ENCODE data around the gene RBMS1.

The RBMS1 gene

DNA sequence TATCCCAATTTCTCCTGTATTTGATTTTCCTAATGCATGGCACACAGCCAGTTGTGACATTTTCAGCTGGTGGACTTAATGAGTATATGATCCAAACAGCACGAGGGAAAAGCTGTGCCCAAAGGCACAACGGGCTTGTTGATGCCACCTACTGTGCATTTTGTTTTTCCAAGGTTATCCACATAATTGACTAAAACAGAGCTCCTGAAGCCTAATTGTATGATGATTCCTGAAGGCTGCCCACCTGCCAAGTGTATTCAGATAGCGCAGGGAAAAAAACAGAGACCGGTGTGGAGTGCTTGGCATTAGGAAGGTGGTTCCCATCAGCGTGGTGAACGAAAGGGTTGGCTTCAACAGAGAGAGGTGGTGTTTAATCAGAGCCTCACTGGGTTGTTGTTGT lies 14.9 kb downstream of the RBMS1 start:
- DNase-seq (ENCODE audit: low spot score), result no peak
- no peak for TF ChIP-seq CTCF (IDR thresholded peaks at IDR 0.05; ENCODE audit: extremely low read depth, missing control alignments)

DNA sequence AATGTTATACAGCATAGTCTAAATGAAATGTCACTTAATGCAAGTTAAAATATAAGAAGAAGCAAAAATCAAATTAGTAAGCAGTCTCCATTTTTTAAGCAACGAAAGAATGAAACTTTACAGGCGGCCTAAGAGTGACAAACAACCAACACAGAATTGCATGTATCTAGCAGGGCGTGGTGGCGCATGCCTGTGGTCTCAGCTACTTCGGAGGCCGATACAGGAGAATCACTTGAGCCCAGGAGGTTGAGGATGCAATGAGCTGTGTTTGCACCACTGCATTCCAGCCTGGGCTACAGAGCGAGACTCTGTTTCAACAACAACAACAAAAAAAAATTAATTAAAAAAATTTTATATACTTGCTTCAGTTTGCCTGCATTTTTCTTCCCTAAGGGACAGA lies 16.6 kb downstream of the RBMS1 start:
- DNase-seq (ENCODE audit: low spot score), result no peak
- no peak for TF ChIP-seq CTCF (IDR thresholded peaks at IDR 0.05; ENCODE audit: extremely low read depth, missing control alignments)

DNA sequence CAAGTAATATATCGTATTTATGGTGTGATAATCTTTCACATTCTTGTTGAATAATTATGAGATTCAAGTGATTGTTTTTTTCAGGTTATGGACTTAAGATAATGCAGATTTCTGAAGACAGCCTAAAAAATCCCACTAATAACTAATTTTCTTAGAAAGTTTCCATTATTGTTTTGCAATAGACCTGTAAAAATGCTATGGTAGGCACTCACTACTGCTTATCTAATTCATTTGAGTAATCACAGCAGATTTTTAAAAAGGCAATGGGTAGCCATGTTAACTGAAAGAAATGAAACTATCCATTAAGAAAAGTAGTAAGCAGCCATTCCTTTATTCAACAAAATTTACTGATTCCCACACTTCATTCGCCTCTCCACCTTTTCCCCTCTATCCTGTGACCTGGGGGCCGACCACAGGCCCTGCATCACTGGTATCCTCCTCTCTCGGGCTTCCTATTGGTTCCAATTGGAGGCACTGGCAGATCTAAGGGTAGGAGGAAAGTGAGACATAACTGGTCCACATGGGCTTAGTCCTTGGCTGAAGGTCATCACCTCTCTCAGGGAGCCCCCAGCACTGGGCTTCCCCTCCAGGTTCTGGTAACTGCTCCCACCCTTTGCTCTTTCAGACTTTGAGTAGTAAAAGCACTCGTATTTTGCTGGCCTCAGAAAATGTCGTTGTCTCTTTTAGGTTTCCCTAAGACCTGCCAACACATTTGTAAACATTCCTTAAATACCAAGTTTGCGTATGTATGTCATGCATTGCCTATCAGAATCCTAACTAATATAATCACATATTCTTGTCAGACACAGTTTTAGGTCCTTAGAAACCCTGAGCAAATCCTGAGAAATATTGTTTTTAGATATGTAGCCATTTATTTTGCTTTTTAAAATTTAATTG lies 18.5 kb downstream of the RBMS1 start:
- no peak for DNase-seq (ENCODE audit: low spot score)

DNA sequence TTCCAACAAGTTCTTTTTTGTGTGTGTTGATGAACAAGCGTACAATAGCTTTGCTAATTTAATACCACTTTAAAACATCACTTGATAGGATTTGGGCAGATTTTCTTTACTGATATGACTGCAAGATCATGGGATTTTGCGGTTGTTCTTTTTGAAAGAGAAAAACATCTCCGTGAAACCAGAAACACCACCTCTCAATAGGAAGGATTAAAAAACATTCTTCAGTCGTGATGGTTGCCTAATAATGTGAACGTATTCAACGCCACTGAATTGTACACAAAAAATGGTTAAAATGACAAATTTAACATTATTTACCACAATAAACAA lies 19.3 kb downstream of the RBMS1 start:
- no peak for TF ChIP-seq CTCF (IDR thresholded peaks at IDR 0.05; ENCODE audit: extremely low read depth, missing control alignments)
- DNase-seq (ENCODE audit: low spot score), result no peak

More for the DNA sequence above, 18.5 kb downstream of the RBMS1 start:
- TF ChIP-seq CTCF (IDR thresholded peaks at IDR 0.05; ENCODE audit: extremely low read depth, missing control alignments), result no peak

DNA sequence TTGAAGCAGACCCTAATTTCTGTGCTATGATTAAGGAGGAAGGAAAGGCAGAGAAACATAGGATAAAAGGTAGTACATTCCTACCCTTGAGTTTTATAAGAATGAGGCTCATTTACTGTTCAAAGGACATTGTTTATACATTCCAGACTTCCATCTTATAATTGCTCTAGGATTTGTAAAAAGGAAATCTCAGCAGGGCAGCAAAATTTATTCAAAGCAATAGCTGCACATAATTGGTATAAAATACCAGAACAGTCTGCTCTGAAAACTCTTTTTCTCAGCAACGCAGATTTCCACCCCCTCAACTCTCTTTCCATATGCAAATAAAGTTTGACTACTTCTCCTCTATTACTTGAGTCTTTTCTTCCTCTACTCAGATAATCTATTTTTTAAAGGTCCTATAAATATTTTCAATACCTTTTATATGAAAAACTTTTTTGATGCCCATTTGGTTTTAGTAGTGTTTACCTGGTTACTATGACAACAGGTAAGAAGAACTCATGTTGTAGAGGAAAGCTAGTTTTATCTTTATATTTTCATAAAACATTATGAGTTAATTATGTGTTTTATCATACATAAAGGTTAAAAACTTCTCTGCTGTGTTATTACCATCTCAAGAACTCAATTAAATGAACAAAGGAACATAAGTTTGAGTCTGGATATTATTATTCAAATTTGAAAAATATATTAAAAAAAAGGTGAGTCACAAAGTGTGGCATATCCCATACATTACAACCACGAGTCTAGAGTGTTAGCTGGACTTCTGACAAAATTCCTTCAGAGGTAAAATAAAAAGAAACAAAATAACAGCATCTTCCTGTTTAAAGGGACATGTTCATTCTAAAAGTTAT lies 19.9 kb downstream of the RBMS1 start:
- TF ChIP-seq CTCF (IDR thresholded peaks at IDR 0.05; ENCODE audit: extremely low read depth, missing control alignments), result no peak
- DNase-seq (ENCODE audit: low spot score), result no peak

DNA sequence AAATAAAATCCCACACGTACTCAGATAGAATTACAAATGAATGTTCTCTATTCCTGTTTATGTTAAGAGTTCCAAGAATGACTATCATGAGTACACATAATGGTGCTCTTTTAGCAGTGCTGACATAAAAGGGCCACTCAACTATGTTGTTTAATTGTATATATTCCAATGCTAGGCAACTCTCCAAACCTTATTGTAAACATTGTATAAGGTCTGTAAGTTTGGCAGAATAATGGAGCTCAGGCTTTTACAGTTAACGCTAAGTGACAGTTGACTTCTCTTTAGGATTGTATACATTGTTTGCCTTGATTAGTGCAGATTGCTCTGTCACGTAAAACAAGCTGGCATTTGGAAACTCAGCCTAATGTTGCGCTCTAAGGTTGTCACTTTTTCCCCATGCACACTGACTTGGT lies 20.8 kb downstream of the RBMS1 start:
- DNase-seq (ENCODE audit: low spot score), result no peak
- TF ChIP-seq CTCF (IDR thresholded peaks at IDR 0.05; ENCODE audit: extremely low read depth, missing control alignments), result no peak

GRCh38 chr2:160471950-160472349 lies 21.7 kb downstream of the RBMS1 start:
- DNase-seq (ENCODE audit: low spot score), result no peak
- TF ChIP-seq CTCF (IDR thresholded peaks at IDR 0.05; ENCODE audit: extremely low read depth, missing control alignments), result no peak
